ENCODE results near the gene C20orf144. TPM values are rescaled to one million over a fixed set of nuclear protein-coding genes. Genes with fewer than 3 reads are reported as not detected.

The C20orf144 gene
- total and polyA plus RNA-seq, 9 of the 15 experiments (the other 6 are each of a cell fraction or from before 2014, with no cell fraction given), result 0.04 to 0.23 (median 0.11) TPM; not detected in 2

DNA sequence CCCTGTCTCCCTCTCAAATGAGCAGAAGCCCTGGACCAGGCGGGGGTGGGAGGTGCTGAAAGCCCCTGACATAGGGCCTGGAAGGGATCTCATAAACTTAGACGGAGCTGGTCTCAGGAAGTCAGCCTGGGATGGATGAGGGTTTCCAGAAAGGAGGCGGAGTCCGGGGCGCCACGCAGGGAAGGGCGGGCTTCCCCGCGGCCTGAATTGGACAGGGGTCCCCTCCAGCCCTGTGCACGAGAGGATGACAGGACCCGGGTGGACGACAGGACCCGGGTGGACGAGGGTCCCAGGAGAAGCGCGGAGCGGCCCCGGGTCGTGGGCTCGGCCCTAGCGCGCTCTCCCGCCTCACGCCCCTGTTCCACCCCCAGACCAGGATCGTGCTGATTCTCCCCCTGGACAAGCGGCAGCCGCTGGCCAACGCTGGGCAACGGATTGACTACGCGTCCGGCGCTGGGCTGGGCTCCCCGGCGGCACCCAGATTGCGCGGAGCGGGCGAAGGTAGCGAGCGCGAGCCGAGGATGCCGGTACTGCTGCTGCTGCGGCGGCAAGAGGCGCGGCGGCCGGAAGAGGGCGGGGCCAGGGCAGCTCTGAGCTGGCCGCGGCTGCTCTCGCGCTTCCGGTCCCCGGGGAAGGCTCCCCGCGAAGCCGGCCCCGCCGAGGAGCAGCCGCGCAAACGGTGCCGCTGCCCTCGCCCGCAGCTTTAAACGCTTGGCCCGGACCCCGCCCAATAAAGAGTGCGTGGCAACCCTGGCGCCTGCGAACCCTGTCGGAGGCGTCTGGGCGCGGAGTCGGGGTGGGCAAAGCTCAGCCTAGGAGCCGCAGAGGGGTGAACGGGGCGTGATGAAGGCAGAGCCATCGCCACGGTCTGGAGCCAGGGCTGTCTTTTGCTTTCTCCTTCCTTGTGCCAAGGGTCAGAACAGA lies 1.3 kb downstream of the C20orf144 start (continued):
- TF ChIP-seq ZNF766 (CRISPR knock-in tag; conservative IDR thresholded peaks at IDR 0.05), result no peak
- TF ChIP-seq, protein P1, sequence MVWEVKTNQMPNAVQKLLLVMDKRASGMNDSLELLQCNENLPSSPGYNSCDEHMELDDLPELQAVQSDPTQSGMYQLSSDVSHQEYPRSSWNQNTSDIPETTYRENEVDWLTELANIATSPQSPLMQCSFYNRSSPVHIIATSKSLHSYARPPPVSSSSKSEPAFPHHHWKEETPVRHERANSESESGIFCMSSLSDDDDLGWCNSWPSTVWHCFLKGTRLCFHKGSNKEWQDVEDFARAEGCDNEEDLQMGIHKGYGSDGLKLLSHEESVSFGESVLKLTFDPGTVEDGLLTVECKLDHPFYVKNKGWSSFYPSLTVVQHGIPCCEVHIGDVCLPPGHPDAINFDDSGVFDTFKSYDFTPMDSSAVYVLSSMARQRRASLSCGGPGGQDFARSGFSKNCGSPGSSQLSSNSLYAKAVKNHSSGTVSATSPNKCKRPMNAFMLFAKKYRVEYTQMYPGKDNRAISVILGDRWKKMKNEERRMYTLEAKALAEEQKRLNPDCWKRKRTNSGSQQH (CRISPR knock-in tag; IDR thresholded peaks at IDR 0.05), result 0 out of 2 replicates have a peak, but pooled peaks have one; percentile 63
- TF ChIP-seq HDAC3 (IDR thresholded peaks at IDR 0.05; ENCODE audit: borderline replicate concordance, partially characterized antibody), result no peak
- TF ChIP-seq ZFX (CRISPR knock-in tag; IDR thresholded peaks at IDR 0.05), result 0 out of 2 replicates have a peak, but pooled peaks have one; percentile 57
- no peak for TF ChIP-seq PTRF (tag; IDR thresholded peaks at IDR 0.05)
- peak; percentile 43; the same call in 1 of the 2 replicates for TF ChIP-seq ESRRA (IDR thresholded peaks at IDR 0.05; ENCODE audit: borderline replicate concordance, low read depth)
- TF ChIP-seq HMG20A (CRISPR knock-in tag; conservative IDR thresholded peaks at IDR 0.05), result no peak
- TF ChIP-seq, protein P2, sequence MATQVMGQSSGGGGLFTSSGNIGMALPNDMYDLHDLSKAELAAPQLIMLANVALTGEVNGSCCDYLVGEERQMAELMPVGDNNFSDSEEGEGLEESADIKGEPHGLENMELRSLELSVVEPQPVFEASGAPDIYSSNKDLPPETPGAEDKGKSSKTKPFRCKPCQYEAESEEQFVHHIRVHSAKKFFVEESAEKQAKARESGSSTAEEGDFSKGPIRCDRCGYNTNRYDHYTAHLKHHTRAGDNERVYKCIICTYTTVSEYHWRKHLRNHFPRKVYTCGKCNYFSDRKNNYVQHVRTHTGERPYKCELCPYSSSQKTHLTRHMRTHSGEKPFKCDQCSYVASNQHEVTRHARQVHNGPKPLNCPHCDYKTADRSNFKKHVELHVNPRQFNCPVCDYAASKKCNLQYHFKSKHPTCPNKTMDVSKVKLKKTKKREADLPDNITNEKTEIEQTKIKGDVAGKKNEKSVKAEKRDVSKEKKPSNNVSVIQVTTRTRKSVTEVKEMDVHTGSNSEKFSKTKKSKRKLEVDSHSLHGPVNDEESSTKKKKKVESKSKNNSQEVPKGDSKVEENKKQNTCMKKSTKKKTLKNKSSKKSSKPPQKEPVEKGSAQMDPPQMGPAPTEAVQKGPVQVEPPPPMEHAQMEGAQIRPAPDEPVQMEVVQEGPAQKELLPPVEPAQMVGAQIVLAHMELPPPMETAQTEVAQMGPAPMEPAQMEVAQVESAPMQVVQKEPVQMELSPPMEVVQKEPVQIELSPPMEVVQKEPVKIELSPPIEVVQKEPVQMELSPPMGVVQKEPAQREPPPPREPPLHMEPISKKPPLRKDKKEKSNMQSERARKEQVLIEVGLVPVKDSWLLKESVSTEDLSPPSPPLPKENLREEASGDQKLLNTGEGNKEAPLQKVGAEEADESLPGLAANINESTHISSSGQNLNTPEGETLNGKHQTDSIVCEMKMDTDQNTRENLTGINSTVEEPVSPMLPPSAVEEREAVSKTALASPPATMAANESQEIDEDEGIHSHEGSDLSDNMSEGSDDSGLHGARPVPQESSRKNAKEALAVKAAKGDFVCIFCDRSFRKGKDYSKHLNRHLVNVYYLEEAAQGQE (IDR thresholded peaks at IDR 0.05; ENCODE audit: borderline replicate concordance), result peak; percentile 70
- TF ChIP-seq, protein P2 (CRISPR knock-in tag; IDR thresholded peaks at IDR 0.05; ENCODE audit: low read depth), result peak; percentile 74; the same call in 1 of the 2 replicates
- TF ChIP-seq NFYB (IDR thresholded peaks at IDR 0.05; ENCODE audit: extremely low read depth, insufficient read length), result no peak
- TF ChIP-seq, protein P3, sequence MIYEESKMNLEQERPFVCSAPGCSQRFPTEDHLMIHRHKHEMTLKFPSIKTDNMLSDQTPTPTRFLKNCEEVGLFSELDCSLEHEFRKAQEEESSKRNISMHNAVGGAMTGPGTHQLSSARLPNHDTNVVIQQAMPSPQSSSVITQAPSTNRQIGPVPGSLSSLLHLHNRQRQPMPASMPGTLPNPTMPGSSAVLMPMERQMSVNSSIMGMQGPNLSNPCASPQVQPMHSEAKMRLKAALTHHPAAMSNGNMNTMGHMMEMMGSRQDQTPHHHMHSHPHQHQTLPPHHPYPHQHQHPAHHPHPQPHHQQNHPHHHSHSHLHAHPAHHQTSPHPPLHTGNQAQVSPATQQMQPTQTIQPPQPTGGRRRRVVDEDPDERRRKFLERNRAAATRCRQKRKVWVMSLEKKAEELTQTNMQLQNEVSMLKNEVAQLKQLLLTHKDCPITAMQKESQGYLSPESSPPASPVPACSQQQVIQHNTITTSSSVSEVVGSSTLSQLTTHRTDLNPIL (CRISPR knock-in tag; IDR thresholded peaks at IDR 0.05), result no peak
- TF ChIP-seq HEY1 (CRISPR knock-in tag; IDR thresholded peaks at IDR 0.05; ENCODE audit: borderline replicate concordance), result no peak

All from K562 (cell line).